Endodermal cell (in vitro differentiated cells): ENCODE results near the gene LACC1. TPM values are rescaled to one million over a fixed set of nuclear protein-coding genes. Genes with fewer than 3 reads are reported as not detected.

Experiments used
- DNase-seq: peaks from one replicate; pipeline ENCODE4 v3.0.0-alpha.2; 2017
- H3K27ac ChIP-seq: 2 replicates; pipeline ENCODE4 v1.5.1; 2013; ENCODE audit warnings: mild to moderate bottlenecking, low read depth, low read length, moderate library complexity
- H3K27me3 ChIP-seq: 2 replicates; pipeline ENCODE4 v1.6.1; 2013; ENCODE audit warnings: mild to moderate bottlenecking, low read length, moderate library complexity; ENCODE audit not compliant: insufficient read depth, control insufficient read depth, poor library complexity, severe bottlenecking
- H3K36me3 ChIP-seq: 2 replicates; pipeline ENCODE4 v1.7.0; 2013; ENCODE audit warnings: mild to moderate bottlenecking, low read length, moderate library complexity; ENCODE audit not compliant: control insufficient read depth, insufficient read depth
- H3K4me1 ChIP-seq: one replicate; pipeline ENCODE4 v1.7.0; 2013; ENCODE audit warnings: low read length; ENCODE audit not compliant: control insufficient read depth, insufficient read depth
- H3K4me3 ChIP-seq: 2 replicates; pipeline ENCODE4 v1.5.1; 2013; ENCODE audit warnings: mild to moderate bottlenecking, low read length, moderate library complexity
- H3K9ac ChIP-seq: 2 replicates; pipeline ENCODE4 v1.6.1; 2013; ENCODE audit warnings: mild to moderate bottlenecking, low read length, moderate library complexity; ENCODE audit not compliant: poor library complexity, severe bottlenecking; ENCODE audit errors: extremely low read depth
- H3K9me3 ChIP-seq: 2 replicates; pipeline ENCODE4 v1.6.1; 2013; ENCODE audit warnings: mild to moderate bottlenecking, low read length, moderate library complexity; ENCODE audit not compliant: control insufficient read depth
- H3K27ac Mint-ChIP-seq: 2 replicates; pipeline ENCODE4 v1.8.0; 2020; ENCODE audit warnings: mixed read lengths
- H3K27me3 Mint-ChIP-seq: 2 replicates; pipeline ENCODE4 v1.8.0; 2021; ENCODE audit warnings: mild to moderate bottlenecking, mixed read lengths; ENCODE audit not compliant: insufficient read depth
- H3K36me3 Mint-ChIP-seq: 2 replicates; pipeline ENCODE4 v1.8.0; 2020; ENCODE audit warnings: low read depth, mixed read lengths
- H3K4me1 Mint-ChIP-seq: 2 replicates; pipeline ENCODE4 v1.8.0; 2020; ENCODE audit warnings: mixed read lengths
- H3K4me3 Mint-ChIP-seq: 2 replicates; pipeline ENCODE4 v1.8.0; 2020; ENCODE audit warnings: mild to moderate bottlenecking, moderate library complexity, mixed read lengths
- H3K9me3 Mint-ChIP-seq: 2 replicates; pipeline ENCODE4 v1.8.0; 2020; ENCODE audit warnings: mild to moderate bottlenecking, mixed read lengths
- CTCF ChIP-seq: fragments of 200-600 bp; sonication (generic); conservative IDR thresholded peaks from 2 replicates; pipeline ENCODE4 v1.5.0; 2021; ENCODE audit warnings: antibody characterized with exemption, mild to moderate bottlenecking
- WGBS, 2 experiments: methylation state at CpG; one replicate each; pipeline versions ENCODE4 v1.1.5 to v1.1.7; 2013; ENCODE audit warnings: missing lambda C conversion rate in 2 of 2, mixed read lengths in 1 of 2; ENCODE audit not compliant: insufficient coverage in 1 of 2, insufficient read length in 1 of 2; 5-methylcytosine and 5-hydroxymethylcytosine counted together
- total RNA-seq, 2 donors: library from RNA; stranded (reverse); fragmentation: NEBNext Ultra II Directional in 1 of 2; extraction: Animal tissue kit (Norgen Biotek cat#: 25700) in 1 of 2; gene quantifications; 2 replicates in 1 of 2; 3 replicates in 1 of 2; pipeline ENCODE4 v1.2.1, GENCODE V29; 2021

LACC1 gene
- total RNA-seq, 2 donors from 2014 or later = 1.3 to 2.0 TPM

GRCh38 chr13:43933378-43933777, 53.7 kb downstream of the LACC1 start:
- Mint-ChIP-seq H3K4me3 (no peak overlapping the region), H3K9me3 (peaks cover 6% of the 10 kb centered on the region), H3K36me3 (no peaks in the 10 kb centered on the region), H3K4me1 (peaks cover 2% of the 10 kb centered on the region), H3K27me3 (no peaks in the 10 kb centered on the region), H3K27ac (no peak overlapping the region)
- DNase-seq = no peak
- Histone ChIP-seq H3K27ac (no peak overlapping the region), H3K27me3 (no peaks in the 10 kb centered on the region), H3K36me3 (no peaks in the 10 kb centered on the region), H3K4me3 (no peak overlapping the region), H3K9me3 (peaks cover 5% of the 10 kb centered on the region), H3K9ac (no peak overlapping the region), H3K4me1 (no peaks in the 10 kb centered on the region)
- TF ChIP-seq CTCF = no peak
- WGBS, 2 experiments = 86 to 91% methylated on average over 2 of the region's 2 CpGs

GRCh38 chr13:43934273-43934672, 54.6 kb downstream of the LACC1 start:
- Mint-ChIP-seq H3K4me3 (no peak overlapping the region), H3K27me3 (no peaks in the 10 kb centered on the region), H3K9me3 (peaks cover 6% of the 10 kb centered on the region), H3K27ac (no peak overlapping the region), H3K36me3 (no peaks in the 10 kb centered on the region), H3K4me1 (peaks cover 2% of the 10 kb centered on the region)
- H3K9ac ChIP-seq = no peak overlapping the region
- H3K27ac ChIP-seq = no peak overlapping the region
- no peaks in the 10 kb centered on the region for H3K4me1 ChIP-seq
- H3K9me3 ChIP-seq = peaks cover 5% of the 10 kb centered on the region
- H3K4me3 ChIP-seq = no peak overlapping the region
- no peaks in the 10 kb centered on the region for H3K27me3 ChIP-seq
- H3K36me3 ChIP-seq = no peaks in the 10 kb centered on the region
- no peak for TF ChIP-seq CTCF
- no peak for DNase-seq

- WGBS, 2 experiments = 87 to 100% methylated on average over 1 of the region's 1 CpG
- no peak overlapping the region for H3K27ac ChIP-seq
- no peak for TF ChIP-seq CTCF
Observed at GRCh38 chr13:43935878-43936277, 56.2 kb downstream of the LACC1 start.

More at GRCh38 chr13:43935878-43936277, 56.2 kb downstream of the LACC1 start:
- Mint-ChIP-seq H3K9me3 (peaks cover 4% of the 10 kb centered on the region), H3K4me3 (no peak overlapping the region), H3K36me3 (no peaks in the 10 kb centered on the region), H3K27ac (no peak overlapping the region), H3K4me1 (peaks cover 2% of the 10 kb centered on the region), H3K27me3 (no peaks in the 10 kb centered on the region)
- no peaks in the 10 kb centered on the region for H3K36me3 ChIP-seq
- H3K4me1 ChIP-seq = no peaks in the 10 kb centered on the region
- no peak overlapping the region for H3K9ac ChIP-seq
- peaks cover 3% of the 10 kb centered on the region for H3K9me3 ChIP-seq
- no peaks in the 10 kb centered on the region for H3K27me3 ChIP-seq
- no peak overlapping the region for H3K4me3 ChIP-seq
- no peak for DNase-seq
